GM13976 (cell line): Measurements from ENCODE around the gene HDGFL3.
"Not testable (repeated sequence)": the region's sequence is repeated elsewhere in the genome, so short reads cannot be mapped to it uniquely, and the experiment has no call there.

ENCODE experiments used
- DNase-seq: peaks from one replicate; pipeline ENCODE4 v3.0.0; 2012; ENCODE audit warnings: low spot score
- CTCF ChIP-seq: IDR thresholded peaks from 2 replicates; pipeline ENCODE4 v1.5.1; 2012; ENCODE audit warnings: borderline replicate concordance, mild to moderate bottlenecking; ENCODE audit not compliant: insufficient read depth; ENCODE audit errors: extremely low read depth, missing control alignments, control extremely low read depth
- in situ Hi-C: fragments of 300-500 bp; cut with MboI; formaldehyde crosslinking; loops from one replicate; pipeline ENCODE4 v1.12.0; 2022; ENCODE audit warnings: low sequenced_read_pairs, mixed read lengths, inconsistent platforms; ENCODE audit not compliant: unreplicated experiment

The HDGFL3 gene

GRCh38 chr15:83087576-83087975, 120.0 kb downstream of the HDGFL3 start:
- in situ Hi-C loops, result no loop called here
- no peak for DNase-seq
- no peak for TF ChIP-seq CTCF

DNA sequence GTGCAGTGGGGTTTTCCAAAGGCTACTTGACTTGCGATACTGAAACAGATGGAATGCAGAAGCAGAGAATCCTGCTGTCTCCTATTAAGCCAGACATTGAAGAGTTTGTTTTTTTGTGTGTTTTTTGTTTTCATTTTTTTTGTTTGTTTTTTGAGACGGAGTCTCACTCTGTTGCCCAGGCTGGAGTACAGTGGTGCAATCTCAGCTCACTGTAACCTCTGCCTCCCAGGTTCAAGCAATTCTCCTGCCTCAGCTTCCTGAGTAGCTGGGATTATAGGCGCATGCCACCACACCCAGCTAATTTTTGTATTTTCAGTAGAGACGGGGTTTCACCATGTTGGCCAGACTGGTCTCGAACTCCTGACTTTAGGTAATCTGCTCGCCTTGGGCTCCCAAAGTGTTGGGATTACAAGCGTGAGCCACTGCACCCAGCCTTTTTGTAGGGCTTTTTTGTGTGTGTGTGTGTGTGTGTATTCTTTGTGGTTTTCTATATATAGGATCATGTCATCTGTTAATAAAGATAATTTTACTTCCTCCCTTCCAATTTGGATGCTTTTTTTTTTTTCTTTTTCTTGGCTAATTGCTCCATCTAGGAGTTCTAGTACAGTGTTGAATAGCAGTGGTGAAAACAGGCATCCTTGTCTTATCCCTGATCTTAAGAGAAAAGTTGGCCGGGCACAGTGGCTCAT, 121.6 kb downstream of the HDGFL3 start:
- DNase-seq, in situ Hi-C loops: not testable (repeated sequence)

- DNase-seq, in situ Hi-C loops: not testable (repeated sequence)
Measured at GRCh38 chr15:83085461-83085860, 122.2 kb downstream of the HDGFL3 start.

GRCh38 chr15:83082730-83083386, 124.8 kb downstream of the HDGFL3 start:
- no peak for DNase-seq
- no peak for TF ChIP-seq CTCF
- in situ Hi-C loops, result no loop called here

DNA sequence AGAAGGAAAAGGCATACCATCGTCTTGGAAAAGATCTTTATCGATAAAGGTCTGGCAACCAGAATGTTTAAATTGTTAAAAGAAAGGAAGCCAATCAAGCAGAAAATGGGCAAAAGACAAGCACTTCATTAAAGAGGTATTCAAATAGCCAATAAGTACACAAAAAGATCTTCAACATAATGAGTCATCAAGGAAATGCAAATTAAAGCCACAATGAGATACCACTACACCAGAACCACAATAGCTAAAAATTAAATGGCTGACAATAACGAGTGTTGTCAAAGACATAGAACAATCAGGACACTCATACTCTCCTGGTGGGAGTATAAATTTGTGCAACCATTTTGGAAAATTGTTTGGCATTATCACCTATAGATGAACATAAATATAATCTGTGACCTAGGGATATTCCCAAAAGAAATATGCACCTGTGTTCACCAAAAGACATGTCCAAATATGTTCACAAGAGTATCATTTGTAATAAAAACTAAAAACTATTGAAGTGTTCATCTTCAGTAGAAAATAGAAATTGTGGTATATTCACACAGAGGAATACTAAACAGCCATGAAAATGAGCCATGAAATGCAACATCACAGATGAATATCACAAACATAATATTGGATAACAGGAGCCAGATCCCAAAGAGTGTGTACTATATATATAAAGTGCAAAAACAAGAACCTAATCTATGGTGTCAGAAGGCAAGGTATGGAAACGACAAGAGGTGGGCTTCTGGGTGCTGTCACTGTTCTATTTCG, 126.2 kb downstream of the HDGFL3 start:
- no peak for DNase-seq
- in situ Hi-C loops, result no loop called here
- no peak for TF ChIP-seq CTCF

DNA sequence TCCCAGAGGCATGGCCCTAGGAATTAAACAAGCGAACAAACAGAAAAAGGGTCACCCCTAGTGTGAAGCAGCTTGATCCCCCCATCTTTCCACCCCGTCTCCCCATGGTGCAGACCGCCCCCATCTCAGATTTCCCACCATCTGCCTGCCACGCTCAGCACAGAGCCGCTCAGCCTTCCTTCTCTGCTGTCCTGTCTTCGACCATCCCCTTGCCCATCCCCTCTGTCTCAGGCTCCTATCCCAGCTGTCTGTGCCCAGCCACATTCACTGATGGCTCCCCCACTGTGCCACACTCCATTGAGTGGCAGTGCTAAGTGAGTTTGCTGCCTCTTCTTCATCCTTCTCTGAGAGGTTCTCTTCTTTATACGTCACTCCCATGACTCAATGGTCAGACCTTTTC, 128.9 kb downstream of the HDGFL3 start:
- no peak for DNase-seq
- in situ Hi-C loops, result no loop called here

More for the DNA sequence above, 128.9 kb downstream of the HDGFL3 start:
- no peak for TF ChIP-seq CTCF
